Hepatocyte (in vitro differentiated cells): Measurements from ENCODE around the gene MACROD2.

ENCODE experiments used
- EZH2 ChIP-seq: fragments of 200-600 bp; sonication (generic); IDR thresholded peaks from 2 replicates; pipeline ENCODE4 v1.6.1; 2016; ENCODE audit warnings: antibody characterized with exemption, mild to moderate bottlenecking, borderline replicate concordance
- EZH2phosphoT487 ChIP-seq: fragments of 200-600 bp; sonication (generic); IDR thresholded peaks from one replicate; pipeline ENCODE4 v1.6.1; 2018; ENCODE audit warnings: antibody characterized with exemption, mild to moderate bottlenecking, low read depth, moderate library complexity; ENCODE audit not compliant: unreplicated experiment, severe bottlenecking
- TF ChIP-seq, protein P1 (sequence below): fragments of 200-600 bp; sonication (generic); IDR thresholded peaks from 2 replicates; pipeline ENCODE4 v1.5.1; 2016; ENCODE audit warnings: antibody characterized with exemption, mild to moderate bottlenecking; ENCODE audit not compliant: poor library complexity

DNA sequence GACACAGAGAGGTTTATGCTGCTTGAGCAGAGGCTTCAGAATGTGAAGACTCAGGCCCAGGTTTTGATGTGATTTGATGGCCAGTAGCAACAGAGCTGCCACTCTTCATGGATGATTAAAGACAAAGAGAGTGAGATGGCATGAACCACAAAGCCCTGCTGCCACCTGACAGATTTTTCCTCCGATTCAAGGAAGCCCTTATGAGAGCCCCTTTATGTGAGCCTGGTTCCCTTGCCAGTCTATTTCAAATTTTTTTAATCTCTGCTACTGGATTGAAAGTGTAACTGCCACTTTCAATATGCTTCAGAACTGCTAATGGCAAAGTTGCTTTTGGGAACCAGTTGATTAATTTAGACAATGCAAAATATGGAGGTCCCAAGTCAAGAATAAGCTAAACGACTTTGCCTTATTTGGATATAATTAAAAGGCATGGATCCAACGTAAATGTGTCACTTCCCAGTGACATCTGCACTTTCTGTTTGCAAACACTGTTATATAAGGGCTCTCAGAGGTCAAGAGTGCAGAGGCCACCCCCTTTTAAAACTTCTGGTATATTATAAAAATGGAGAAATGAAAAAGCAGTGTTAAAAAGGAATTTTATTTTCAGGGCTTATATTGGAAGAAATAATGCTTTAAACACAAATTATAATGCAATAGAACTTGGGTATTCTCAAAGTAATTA lies 581.0 kb downstream of the MACROD2 start:
- TF ChIP-seq EZH2phosphoT487 (no peak), EZH2 (no peak)
- TF ChIP-seq, protein P1, sequence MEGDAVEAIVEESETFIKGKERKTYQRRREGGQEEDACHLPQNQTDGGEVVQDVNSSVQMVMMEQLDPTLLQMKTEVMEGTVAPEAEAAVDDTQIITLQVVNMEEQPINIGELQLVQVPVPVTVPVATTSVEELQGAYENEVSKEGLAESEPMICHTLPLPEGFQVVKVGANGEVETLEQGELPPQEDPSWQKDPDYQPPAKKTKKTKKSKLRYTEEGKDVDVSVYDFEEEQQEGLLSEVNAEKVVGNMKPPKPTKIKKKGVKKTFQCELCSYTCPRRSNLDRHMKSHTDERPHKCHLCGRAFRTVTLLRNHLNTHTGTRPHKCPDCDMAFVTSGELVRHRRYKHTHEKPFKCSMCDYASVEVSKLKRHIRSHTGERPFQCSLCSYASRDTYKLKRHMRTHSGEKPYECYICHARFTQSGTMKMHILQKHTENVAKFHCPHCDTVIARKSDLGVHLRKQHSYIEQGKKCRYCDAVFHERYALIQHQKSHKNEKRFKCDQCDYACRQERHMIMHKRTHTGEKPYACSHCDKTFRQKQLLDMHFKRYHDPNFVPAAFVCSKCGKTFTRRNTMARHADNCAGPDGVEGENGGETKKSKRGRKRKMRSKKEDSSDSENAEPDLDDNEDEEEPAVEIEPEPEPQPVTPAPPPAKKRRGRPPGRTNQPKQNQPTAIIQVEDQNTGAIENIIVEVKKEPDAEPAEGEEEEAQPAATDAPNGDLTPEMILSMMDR, result no peak
